Osteoblast (primary cell): Measurements from ENCODE around the gene EEF1AKMT4. TPM values are rescaled to one million over a fixed set of nuclear protein-coding genes. Genes with fewer than 3 reads are reported as not detected.

ENCODE experiments used
- DNase-seq: peaks from one replicate; pipeline ENCODE4 v3.0.0; 2011; ENCODE audit warnings: low spot score, mixed read lengths; ENCODE audit not compliant: insufficient read length; ENCODE audit errors: missing footprints
- H2AFZ ChIP-seq: 2 replicates; pipeline ENCODE4 v1.6.0; 2011; ENCODE audit warnings: mild to moderate bottlenecking, low read length
- H3K27ac ChIP-seq: 2 replicates; pipeline ENCODE4 v1.5.1; 2011; ENCODE audit warnings: mild to moderate bottlenecking, low read depth, low read length, moderate library complexity
- H3K27me3 ChIP-seq: 2 replicates; pipeline ENCODE4 v1.6.0; 2012; ENCODE audit warnings: mild to moderate bottlenecking, control low read depth, inconsistent platforms, low read length, moderate library complexity; ENCODE audit not compliant: insufficient read depth
- H3K36me3 ChIP-seq: 2 replicates; pipeline ENCODE4 v1.5.1; 2011; ENCODE audit warnings: mild to moderate bottlenecking, low read length, control low read depth, moderate library complexity; ENCODE audit not compliant: insufficient read depth
- H3K4me1 ChIP-seq: 2 replicates; pipeline ENCODE4 v1.5.1; 2011; ENCODE audit warnings: mild to moderate bottlenecking, low read length, control low read depth, moderate library complexity; ENCODE audit not compliant: insufficient read depth
- H3K4me2 ChIP-seq: 2 replicates; pipeline ENCODE4 v1.6.0; 2011; ENCODE audit warnings: mild to moderate bottlenecking, low read length; ENCODE audit not compliant: insufficient read depth
- H3K4me3 ChIP-seq: fragments of 200-600 bp; sonication (generic); 3 replicates; pipeline ENCODE4 v1.5.1; 2012; ENCODE audit warnings: mild to moderate bottlenecking, low read length, inconsistent platforms; ENCODE audit not compliant: insufficient read depth
- H3K79me2 ChIP-seq: 2 replicates; pipeline ENCODE4 v1.6.0; 2012; ENCODE audit warnings: mild to moderate bottlenecking, low read length, control low read depth, inconsistent platforms; ENCODE audit not compliant: insufficient read depth
- H3K9me3 ChIP-seq: 2 replicates; pipeline ENCODE4 v1.5.1; 2011; ENCODE audit warnings: low read depth, low read length, control low read depth
- H4K20me1 ChIP-seq: 2 replicates; pipeline ENCODE4 v1.6.0; 2012; ENCODE audit warnings: mild to moderate bottlenecking, low read length, control low read depth; ENCODE audit not compliant: insufficient read depth
- total RNA-seq: library from RNA; depleted of rRNA; stranded (reverse); fragments of >200 nt; gene quantifications from 2 replicates; pipeline ENCODE4 v1.2.3, GENCODE V29; 2012
- TF ChIP-seq, protein P1 (sequence below): IDR thresholded peaks from 2 replicates; pipeline ENCODE4 v1.5.1; 2011; ENCODE audit warnings: mild to moderate bottlenecking, low read depth, low read length, moderate library complexity; ENCODE audit errors: extremely low read depth

The EEF1AKMT4 gene
- total RNA-seq, 1 donor = 3.3 TPM

DNA sequence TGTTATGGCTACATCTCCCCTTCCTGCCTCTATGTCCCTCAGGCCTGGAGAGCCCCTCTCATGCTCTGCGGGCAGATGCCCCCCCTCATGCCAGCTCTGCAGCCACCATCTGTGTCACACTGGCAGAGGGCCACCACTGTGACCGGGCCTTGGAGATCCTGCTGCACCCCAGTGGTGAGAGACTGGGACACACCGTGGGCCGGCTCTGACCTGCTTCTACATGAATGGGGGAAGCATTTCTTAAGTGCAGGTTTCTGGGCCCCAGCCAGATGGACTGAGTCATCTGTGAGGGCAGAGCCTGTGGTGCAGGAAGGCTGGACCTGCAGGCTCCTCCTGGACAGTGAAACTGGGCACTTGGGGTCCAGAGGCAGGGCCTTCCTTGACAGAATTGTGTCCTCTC lies 15.2 kb upstream of the EEF1AKMT4 start:
- H3K4me3 ChIP-seq = no peak overlapping the region
- TF ChIP-seq, protein P1, sequence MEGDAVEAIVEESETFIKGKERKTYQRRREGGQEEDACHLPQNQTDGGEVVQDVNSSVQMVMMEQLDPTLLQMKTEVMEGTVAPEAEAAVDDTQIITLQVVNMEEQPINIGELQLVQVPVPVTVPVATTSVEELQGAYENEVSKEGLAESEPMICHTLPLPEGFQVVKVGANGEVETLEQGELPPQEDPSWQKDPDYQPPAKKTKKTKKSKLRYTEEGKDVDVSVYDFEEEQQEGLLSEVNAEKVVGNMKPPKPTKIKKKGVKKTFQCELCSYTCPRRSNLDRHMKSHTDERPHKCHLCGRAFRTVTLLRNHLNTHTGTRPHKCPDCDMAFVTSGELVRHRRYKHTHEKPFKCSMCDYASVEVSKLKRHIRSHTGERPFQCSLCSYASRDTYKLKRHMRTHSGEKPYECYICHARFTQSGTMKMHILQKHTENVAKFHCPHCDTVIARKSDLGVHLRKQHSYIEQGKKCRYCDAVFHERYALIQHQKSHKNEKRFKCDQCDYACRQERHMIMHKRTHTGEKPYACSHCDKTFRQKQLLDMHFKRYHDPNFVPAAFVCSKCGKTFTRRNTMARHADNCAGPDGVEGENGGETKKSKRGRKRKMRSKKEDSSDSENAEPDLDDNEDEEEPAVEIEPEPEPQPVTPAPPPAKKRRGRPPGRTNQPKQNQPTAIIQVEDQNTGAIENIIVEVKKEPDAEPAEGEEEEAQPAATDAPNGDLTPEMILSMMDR = no peak
- no peaks in the 10 kb centered on the region for H3K79me2 ChIP-seq
- no peaks in the 10 kb centered on the region for H3K9me3 ChIP-seq
- no peak overlapping the region for H3K27ac ChIP-seq
- H2AFZ ChIP-seq = no peak overlapping the region
- H3K4me1 ChIP-seq = no peaks in the 10 kb centered on the region
- H4K20me1 ChIP-seq = no peaks in the 10 kb centered on the region
- H3K4me2 ChIP-seq = no peak overlapping the region
- no peaks in the 10 kb centered on the region for H3K36me3 ChIP-seq
- H3K27me3 ChIP-seq = peaks cover 41% of the 10 kb centered on the region
- peak; percentile 98 for DNase-seq

- H3K36me3 ChIP-seq = no peaks in the 10 kb centered on the region
Measured at GRCh38 chr3:184234671-184235380, 14.6 kb upstream of the EEF1AKMT4 start.

DNA sequence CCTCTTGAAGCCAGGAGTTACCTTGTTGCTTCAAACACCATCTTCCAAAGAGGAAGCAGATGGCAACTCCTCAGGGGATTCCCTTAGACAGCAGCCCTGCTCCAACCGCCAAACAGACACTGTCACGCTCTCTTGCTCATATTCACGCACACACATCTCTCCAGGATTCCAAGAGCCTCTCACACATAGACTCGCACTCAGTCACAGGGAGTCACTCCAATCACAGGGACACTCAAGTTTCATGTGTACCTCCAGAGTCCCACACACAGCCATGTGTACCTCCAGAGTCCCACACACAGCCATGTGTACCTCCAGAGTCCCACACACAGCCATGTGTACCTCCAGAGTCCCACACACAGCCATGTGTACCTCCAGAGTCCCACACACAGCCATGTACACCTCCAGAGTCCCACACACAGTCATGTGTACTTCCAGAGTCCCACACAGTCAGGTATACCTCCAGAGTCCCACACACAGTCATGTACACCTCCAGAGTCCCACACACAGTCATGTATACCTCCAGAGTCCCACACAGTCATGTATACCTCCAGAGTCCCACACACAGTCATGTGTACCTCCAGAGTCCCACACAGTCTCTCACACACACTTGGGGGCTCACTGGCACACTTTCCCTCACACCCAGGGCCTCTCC lies 14.0 kb upstream of the EEF1AKMT4 start:
- Histone ChIP-seq H3K27me3 (peaks cover 29% of the 10 kb centered on the region), H3K4me2 (no peak overlapping the region), H3K4me3 (no peak overlapping the region), H3K36me3 (no peaks in the 10 kb centered on the region), H3K9me3 (no peaks in the 10 kb centered on the region), H4K20me1 (no peaks in the 10 kb centered on the region), H3K4me1 (no peaks in the 10 kb centered on the region), H2AFZ (no peak overlapping the region), H3K27ac (no peak overlapping the region), H3K79me2 (no peaks in the 10 kb centered on the region)
- TF ChIP-seq, protein P1 = no peak
- DNase-seq = no peak

More at GRCh38 chr3:184234671-184235380, 14.6 kb upstream of the EEF1AKMT4 start:
- TF ChIP-seq, protein P1 = no peak
- Histone ChIP-seq H3K4me1 (no peaks in the 10 kb centered on the region), H3K79me2 (no peaks in the 10 kb centered on the region), H3K4me2 (no peak overlapping the region), H2AFZ (no peak overlapping the region), H3K27me3 (peaks cover 35% of the 10 kb centered on the region), H4K20me1 (no peaks in the 10 kb centered on the region), H3K9me3 (no peaks in the 10 kb centered on the region), H3K27ac (no peak overlapping the region), H3K4me3 (no peak overlapping the region)
- DNase-seq = peak; percentile 68

GRCh38 chr3:184236033-184236410 lies 13.4 kb upstream of the EEF1AKMT4 start:
- no peak overlapping the region for H3K4me3 ChIP-seq
- no peaks in the 10 kb centered on the region for H3K9me3 ChIP-seq
- H3K4me2 ChIP-seq = no peak overlapping the region
- DNase-seq = peak; percentile 65
- TF ChIP-seq, protein P1 = no peak
- H2AFZ ChIP-seq = no peak overlapping the region
- H4K20me1 ChIP-seq = peaks cover 4% of the 10 kb centered on the region
- no peaks in the 10 kb centered on the region for H3K4me1 ChIP-seq
- H3K36me3 ChIP-seq = no peaks in the 10 kb centered on the region
- no peak overlapping the region for H3K27ac ChIP-seq
- peaks cover 24% of the 10 kb centered on the region for H3K27me3 ChIP-seq
- no peaks in the 10 kb centered on the region for H3K79me2 ChIP-seq
